Measurements from ENCODE around the gene SLK. TPM values are rescaled to one million over a fixed set of nuclear protein-coding genes. Genes with fewer than 3 reads are reported as not detected.

SLK gene
- total RNA-seq, 2 experiments from 2014 or later, result 16.0 to 16.1 TPM

DNA sequence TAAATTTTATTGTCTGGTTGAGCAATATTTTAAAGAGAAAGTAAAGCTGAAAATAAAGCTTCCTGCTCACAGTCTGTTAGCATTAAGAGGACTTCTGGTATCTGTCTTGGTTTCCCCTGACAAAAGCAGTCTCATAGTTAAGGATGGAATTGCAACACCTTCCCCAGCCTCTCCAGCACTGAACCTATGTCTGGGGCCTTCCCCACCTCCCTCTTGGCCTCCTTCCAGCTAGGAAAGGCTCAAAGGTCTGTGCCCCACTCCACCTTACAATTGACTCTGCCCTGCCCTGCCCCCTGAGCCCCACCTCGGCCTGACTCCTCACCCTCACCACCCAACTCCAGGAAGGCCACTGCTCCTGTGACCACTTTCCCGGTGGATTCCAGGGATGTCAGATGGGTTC, 85.5 kb downstream of the SLK start:
- Mint-ChIP-seq H3K4me1 (ENCODE audit: low read depth) (no peaks in the 10 kb centered on the region), H3K36me3 (ENCODE audit: low read depth) (no peaks in the 10 kb centered on the region), H3K27ac (no peak overlapping the region), H3K9me3 (no peaks in the 10 kb centered on the region), H3K27me3 (ENCODE audit: low read depth) (no peaks in the 10 kb centered on the region), H3K4me3 (no peak overlapping the region)
- DNase-seq, result no peak
- CTCF ChIA-PET, result no interaction called here
- intact Hi-C loops (cut with micrococcal nuclease), result no loop called here

DNA sequence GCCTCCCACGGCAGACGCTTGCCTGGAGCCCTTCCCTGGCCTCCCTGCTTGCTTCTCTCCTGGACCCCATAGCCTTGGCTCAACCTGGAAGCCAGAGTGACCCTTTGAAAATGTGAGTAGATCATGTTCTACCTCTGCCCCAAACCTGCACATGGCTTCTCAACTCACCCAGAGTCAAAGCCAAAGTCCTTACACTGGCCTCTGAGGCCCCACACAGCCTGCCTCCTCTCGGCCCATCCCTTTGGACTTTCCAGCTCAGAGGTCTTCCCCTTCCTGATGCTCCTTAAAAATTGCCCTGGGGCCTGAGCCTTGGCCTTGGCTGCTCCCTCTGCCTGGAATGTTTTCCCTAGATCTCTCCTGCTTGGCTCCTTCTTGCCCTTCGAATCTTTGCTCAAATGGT, 86.3 kb downstream of the SLK start:
- Mint-ChIP-seq H3K4me3 (no peak overlapping the region), H3K4me1 (ENCODE audit: low read depth) (no peaks in the 10 kb centered on the region), H3K27ac (no peak overlapping the region), H3K9me3 (no peaks in the 10 kb centered on the region), H3K27me3 (ENCODE audit: low read depth) (no peaks in the 10 kb centered on the region), H3K36me3 (ENCODE audit: low read depth) (no peaks in the 10 kb centered on the region)
- DNase-seq, result no peak
- CTCF ChIA-PET, result no interaction called here
- intact Hi-C loops (cut with micrococcal nuclease), result no loop called here

DNA sequence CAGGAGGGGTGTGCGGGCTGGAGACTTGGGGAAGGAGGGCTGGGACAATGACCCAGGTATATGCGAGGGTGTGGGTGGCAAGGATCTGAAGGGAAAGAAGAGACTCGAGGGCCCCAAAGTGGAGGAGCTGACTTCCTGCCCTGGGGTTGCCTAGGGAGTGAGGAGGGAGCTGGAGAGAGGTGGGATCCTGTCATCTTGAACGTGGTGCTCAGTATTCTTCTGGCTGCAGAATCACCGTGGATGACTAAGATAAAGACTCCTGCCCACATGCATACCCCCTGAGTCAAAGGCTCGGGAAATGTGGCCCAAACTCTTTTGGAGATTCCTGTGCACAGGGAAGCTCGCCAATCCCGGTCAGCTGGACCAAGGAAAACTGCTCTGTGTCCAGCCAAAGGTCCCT, 87.5 kb downstream of the SLK start:
- no peaks in the 10 kb centered on the region for H3K27me3 Mint-ChIP-seq (ENCODE audit: low read depth)
- H3K9me3 Mint-ChIP-seq, result no peaks in the 10 kb centered on the region
- no peak overlapping the region for H3K27ac Mint-ChIP-seq
- CTCF ChIA-PET, result interaction anchor here (0.8 kb wide), 1 partner anchor 69 kb away, joined by 3 read pairs; no protein-coding TSS in a partner anchor
- no peaks in the 10 kb centered on the region for H3K4me1 Mint-ChIP-seq (ENCODE audit: low read depth)
- intact Hi-C loops (cut with micrococcal nuclease), result no loop called here
- no peak for DNase-seq
- H3K36me3 Mint-ChIP-seq (ENCODE audit: low read depth), result no peaks in the 10 kb centered on the region
- no peak overlapping the region for H3K4me3 Mint-ChIP-seq

DNA sequence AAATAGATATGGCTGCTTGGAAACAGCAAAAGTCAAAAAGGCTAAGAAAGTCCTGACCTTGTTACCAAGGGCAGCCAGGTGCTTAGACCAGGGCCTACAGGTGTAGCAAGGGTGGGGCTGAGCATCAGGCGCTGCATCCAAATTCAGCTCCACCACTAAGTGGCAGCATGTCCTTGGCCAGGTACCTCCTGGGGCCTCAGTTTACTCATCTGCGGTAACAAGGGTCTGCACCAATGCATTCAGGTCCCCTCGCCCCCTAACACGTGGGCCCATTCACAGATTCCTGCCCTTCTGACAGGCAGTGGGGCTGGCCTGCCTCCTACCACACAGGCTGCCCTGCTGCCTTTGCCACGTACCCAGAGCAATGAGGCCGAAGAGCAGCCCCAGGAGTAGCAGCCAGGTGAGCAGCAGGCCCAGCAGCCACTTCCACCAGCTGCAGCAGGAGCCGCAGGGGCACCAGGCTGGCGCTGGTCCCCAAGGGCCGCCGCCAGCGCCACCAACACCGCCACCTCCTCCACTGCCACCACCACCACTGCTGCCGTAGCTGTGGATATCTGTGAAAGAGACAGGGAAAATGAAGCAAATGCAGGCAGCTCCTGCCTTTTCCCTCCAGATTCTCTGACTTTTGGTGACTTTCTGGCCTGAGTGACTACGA, 89.8 kb downstream of the SLK start:
- no peak for DNase-seq
- no peaks in the 10 kb centered on the region for H3K27me3 Mint-ChIP-seq (ENCODE audit: low read depth)
- CTCF ChIA-PET, result interaction anchor here (0.6 to 1.1 kb wide), 2 partner anchors 172 to 198 kb away, joined by 3 read pairs; no protein-coding TSS in a partner anchor
- no peaks in the 10 kb centered on the region for H3K4me1 Mint-ChIP-seq (ENCODE audit: low read depth)
- intact Hi-C loops (cut with micrococcal nuclease), result loop anchor here (2.0 kb wide), 1 partner anchor 66 kb away; the partner anchor contains the start of gene SFR1
- no peak overlapping the region for H3K4me3 Mint-ChIP-seq
- no peaks in the 10 kb centered on the region for H3K36me3 Mint-ChIP-seq (ENCODE audit: low read depth)
- no peaks in the 10 kb centered on the region for H3K9me3 Mint-ChIP-seq
- no peak overlapping the region for H3K27ac Mint-ChIP-seq

DNA sequence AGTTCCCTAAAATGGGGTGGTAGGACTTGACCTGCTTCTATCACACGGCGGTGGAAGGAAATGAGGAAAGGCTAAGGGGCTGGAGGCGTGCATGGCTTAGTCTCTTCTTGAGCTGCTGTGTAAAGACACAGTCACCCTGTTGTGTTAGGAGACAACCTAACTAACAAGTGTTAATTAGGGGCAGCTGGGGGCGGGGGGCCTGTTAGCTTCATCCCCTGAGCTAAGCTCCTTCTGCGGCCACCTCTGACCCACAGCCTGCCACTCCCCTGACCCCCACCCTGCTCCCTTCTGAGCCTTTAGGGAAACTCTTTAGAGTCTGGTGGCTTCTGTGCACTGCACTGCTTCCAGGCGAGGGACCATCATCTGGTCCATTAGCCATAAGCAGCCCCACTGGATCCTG, 90.8 kb downstream of the SLK start:
- no peak for DNase-seq
- Mint-ChIP-seq H3K4me3 (no peak overlapping the region), H3K27ac (no peak overlapping the region), H3K36me3 (ENCODE audit: low read depth) (no peaks in the 10 kb centered on the region), H3K9me3 (no peaks in the 10 kb centered on the region), H3K27me3 (ENCODE audit: low read depth) (no peaks in the 10 kb centered on the region), H3K4me1 (ENCODE audit: low read depth) (no peaks in the 10 kb centered on the region)
- CTCF ChIA-PET, result interaction anchor here (1.0 to 1.2 kb wide), 3 partner anchors 21 to 173 kb away, joined by 3 to 4 read pairs (median 3); no protein-coding TSS in a partner anchor
- intact Hi-C loops (cut with micrococcal nuclease), result loop anchor here (2.0 kb wide), 1 partner anchor 65 kb away; the partner anchor contains the start of gene SFR1

DNA sequence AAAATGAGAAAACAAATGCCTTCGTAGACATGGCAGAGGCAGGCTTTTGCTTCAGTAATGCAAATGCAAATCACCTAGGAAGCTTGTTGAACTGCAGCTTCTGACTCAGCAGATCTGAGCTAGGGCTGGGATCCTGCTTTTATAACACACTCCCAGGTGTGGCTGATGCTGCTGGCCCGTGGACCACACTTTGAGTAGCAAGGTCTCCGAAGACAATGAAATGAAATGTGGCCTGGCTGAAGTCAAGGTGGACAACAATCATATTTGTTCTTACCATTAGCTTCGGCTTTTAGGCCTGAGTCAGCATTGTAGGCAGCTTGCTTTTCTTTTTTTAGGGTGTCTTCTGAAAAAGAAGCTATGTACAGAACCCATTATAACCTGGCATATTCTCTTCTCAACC, 92.4 kb downstream of the SLK start:
- CTCF ChIA-PET, result interaction anchor here (0.6 kb wide), 1 partner anchor 124 kb away, joined by 3 read pairs; no protein-coding TSS in a partner anchor
- Mint-ChIP-seq H3K27me3 (ENCODE audit: low read depth) (peaks cover 2% of the 10 kb centered on the region), H3K4me1 (ENCODE audit: low read depth) (no peaks in the 10 kb centered on the region), H3K36me3 (ENCODE audit: low read depth) (no peaks in the 10 kb centered on the region), H3K9me3 (no peaks in the 10 kb centered on the region), H3K4me3 (no peak overlapping the region), H3K27ac (no peak overlapping the region)
- intact Hi-C loops (cut with micrococcal nuclease), result no loop called here
- no peak for DNase-seq

DNA sequence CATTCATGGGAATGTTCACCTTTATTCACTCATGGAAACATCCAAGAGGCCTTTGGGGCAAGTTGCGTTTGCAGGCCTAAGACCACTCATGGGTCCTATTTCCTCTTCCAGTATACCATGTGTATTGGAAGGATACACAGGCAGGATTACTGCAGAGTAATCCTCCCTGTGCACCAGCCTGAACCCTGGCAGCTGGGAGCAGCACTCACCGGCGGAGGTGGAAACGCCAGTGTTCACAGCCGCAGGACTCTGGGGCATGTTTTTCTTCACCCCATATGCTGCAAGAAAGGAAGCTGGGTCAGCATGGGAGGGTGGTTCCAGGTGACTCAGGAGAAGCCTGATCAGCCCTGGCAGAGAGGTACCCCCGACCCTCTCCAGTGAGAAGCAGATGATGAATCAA, 94.3 kb downstream of the SLK start:
- CTCF ChIA-PET, result no interaction called here
- Mint-ChIP-seq H3K4me1 (ENCODE audit: low read depth) (no peaks in the 10 kb centered on the region), H3K36me3 (ENCODE audit: low read depth) (no peaks in the 10 kb centered on the region), H3K4me3 (no peak overlapping the region), H3K27me3 (ENCODE audit: low read depth) (peaks cover 2% of the 10 kb centered on the region), H3K9me3 (no peaks in the 10 kb centered on the region), H3K27ac (no peak overlapping the region)
- DNase-seq, result no peak
- intact Hi-C loops (cut with micrococcal nuclease), result no loop called here

DNA sequence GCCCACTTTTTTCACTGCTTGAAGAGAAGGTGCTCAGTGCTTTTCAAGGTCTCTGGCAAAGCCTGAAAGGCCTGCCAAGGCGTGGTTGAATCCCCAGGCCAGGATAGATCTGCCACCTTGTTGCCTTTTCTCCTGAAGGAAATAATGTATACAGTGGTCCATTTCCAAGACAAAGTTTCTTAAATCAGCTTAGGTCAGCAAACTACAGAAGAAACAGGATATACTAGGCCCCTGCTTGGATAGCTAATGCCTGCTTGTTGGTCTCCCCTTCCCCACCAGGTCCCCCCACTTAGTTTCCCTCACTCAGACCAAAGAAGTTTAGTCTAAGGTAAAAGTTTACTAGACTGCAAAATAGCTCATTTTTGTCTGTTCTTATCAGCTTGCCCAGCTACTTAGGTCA, 98.8 kb downstream of the SLK start:
- Mint-ChIP-seq H3K4me3 (no peak overlapping the region), H3K27ac (no peak overlapping the region), H3K4me1 (ENCODE audit: low read depth) (no peaks in the 10 kb centered on the region), H3K36me3 (ENCODE audit: low read depth) (no peaks in the 10 kb centered on the region), H3K9me3 (no peaks in the 10 kb centered on the region), H3K27me3 (ENCODE audit: low read depth) (peaks cover 2% of the 10 kb centered on the region)
- CTCF ChIA-PET, result interaction anchor here (0.6 kb wide), 1 partner anchor 11 kb away, joined by 3 read pairs; no protein-coding TSS in a partner anchor
- intact Hi-C loops (cut with micrococcal nuclease), result no loop called here
- no peak for DNase-seq

DNA sequence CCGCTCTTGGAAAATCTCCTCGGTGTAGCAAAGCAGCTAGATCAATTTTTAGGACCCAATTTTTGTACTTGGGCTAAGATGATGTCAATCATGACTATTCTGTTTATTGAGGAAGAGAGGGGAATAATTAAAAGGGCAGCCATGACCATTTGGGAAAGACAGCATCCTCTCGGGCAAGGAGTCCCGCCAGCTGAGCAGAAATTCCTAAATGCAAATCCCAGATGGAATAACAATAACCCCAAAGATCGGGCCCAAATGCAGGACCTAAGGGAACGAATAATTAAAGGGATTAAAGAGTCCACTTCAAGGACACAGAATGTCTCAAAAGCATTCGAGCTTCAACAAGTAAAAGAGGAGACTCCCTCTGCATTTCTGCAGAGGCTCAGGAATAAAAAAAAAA, 100.0 kb downstream of the SLK start:
- Mint-ChIP-seq H3K9me3 (no peaks in the 10 kb centered on the region), H3K27ac (no peak overlapping the region), H3K4me3 (no peak overlapping the region), H3K27me3 (ENCODE audit: low read depth) (peaks cover 2% of the 10 kb centered on the region), H3K36me3 (ENCODE audit: low read depth) (no peaks in the 10 kb centered on the region), H3K4me1 (ENCODE audit: low read depth) (no peaks in the 10 kb centered on the region)
- DNase-seq, result no peak
- CTCF ChIA-PET, result no interaction called here
- intact Hi-C loops (cut with micrococcal nuclease), result no loop called here

DNA sequence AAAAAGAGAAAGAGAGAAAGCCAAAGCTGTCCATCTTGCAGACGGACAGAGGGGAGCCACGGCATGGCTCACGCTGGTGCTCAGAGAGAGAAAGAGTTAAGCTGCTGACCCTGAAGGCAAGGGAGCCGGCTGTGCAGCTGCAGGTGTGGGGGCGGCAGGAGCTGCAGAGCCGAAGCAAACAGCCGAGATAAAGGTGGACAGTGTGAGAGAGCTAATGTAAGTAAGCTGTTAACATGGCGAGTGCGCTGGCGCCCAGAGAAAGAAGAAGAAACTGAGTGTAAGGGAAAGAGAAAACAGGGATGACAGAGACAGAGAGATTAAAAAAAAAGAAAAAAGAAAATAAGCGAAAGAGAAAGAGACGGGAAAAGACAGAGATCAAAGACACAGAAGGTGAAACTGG, 100.6 kb downstream of the SLK start:
- CTCF ChIA-PET, result interaction anchor here (1.2 kb wide), 1 partner anchor 38 kb away, joined by 3 read pairs; no protein-coding TSS in a partner anchor
- Mint-ChIP-seq H3K36me3 (ENCODE audit: low read depth) (no peaks in the 10 kb centered on the region), H3K27ac (no peak overlapping the region), H3K9me3 (no peaks in the 10 kb centered on the region), H3K4me3 (no peak overlapping the region), H3K27me3 (ENCODE audit: low read depth) (peaks cover 2% of the 10 kb centered on the region), H3K4me1 (ENCODE audit: low read depth) (no peaks in the 10 kb centered on the region)
- DNase-seq, result no peak
- intact Hi-C loops (cut with micrococcal nuclease), result no loop called here

DNA sequence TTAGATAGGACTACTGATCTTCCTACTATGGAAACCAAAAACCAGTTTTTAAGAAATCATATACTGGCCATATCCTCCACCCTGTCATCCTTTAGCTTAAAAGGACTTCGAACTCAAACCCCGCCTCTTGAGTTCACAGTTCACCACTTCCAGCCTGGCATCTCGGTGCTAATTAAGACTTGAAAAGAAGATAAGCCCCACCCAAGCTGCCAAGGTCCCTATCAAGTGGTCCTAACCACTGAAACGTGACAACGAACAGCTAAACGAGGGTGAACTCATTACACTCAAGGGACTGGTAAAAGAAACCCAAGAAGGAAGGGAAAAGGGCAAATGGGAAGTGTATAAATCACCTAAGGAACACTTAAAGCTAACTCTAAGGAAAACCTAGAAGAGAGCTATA, 102.7 kb downstream of the SLK start:
- H3K36me3 Mint-ChIP-seq (ENCODE audit: low read depth), result no peaks in the 10 kb centered on the region
- H3K4me1 Mint-ChIP-seq (ENCODE audit: low read depth), result no peaks in the 10 kb centered on the region
- DNase-seq, result no peak
- H3K9me3 Mint-ChIP-seq, result no peaks in the 10 kb centered on the region
- no peak overlapping the region for H3K4me3 Mint-ChIP-seq
- no peak overlapping the region for H3K27ac Mint-ChIP-seq
- CTCF ChIA-PET, result interaction anchor here (0.6 kb wide), 1 partner anchor 140 kb away, joined by 3 read pairs; no protein-coding TSS in a partner anchor
- intact Hi-C loops (cut with micrococcal nuclease), result no loop called here
- H3K27me3 Mint-ChIP-seq (ENCODE audit: low read depth), result no peaks in the 10 kb centered on the region

DNA sequence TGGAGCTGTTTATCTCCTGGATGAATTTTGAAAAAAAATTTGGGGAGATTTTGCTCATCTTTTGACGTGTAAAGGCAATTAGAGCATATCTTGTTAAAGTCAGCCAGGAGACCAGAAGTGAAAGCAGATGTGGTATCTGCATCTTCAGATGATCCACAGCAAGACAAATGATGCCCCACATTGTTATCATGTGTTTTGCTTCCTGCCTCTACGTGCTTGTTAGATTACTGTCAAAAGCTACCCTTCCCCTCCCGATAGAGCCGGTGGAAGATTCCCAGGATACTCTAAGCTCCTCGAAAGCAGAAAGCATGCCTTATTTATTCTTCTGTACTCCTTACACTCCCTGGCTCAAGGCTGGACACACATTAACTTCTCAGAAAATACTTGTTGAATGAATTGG, 105.8 kb downstream of the SLK start:
- no peaks in the 10 kb centered on the region for H3K9me3 Mint-ChIP-seq
- no peak overlapping the region for H3K4me3 Mint-ChIP-seq
- no peaks in the 10 kb centered on the region for H3K36me3 Mint-ChIP-seq (ENCODE audit: low read depth)
- DNase-seq, result no peak
- intact Hi-C loops (cut with micrococcal nuclease), result no loop called here
- no peak overlapping the region for H3K27ac Mint-ChIP-seq
- no peaks in the 10 kb centered on the region for H3K4me1 Mint-ChIP-seq (ENCODE audit: low read depth)
- CTCF ChIA-PET, result interaction anchor here (1.5 to 1.7 kb wide), 2 partner anchors 10 to 49 kb away, joined by 4 to 7 read pairs; partner anchors contain the start of gene SFR1
- no peaks in the 10 kb centered on the region for H3K27me3 Mint-ChIP-seq (ENCODE audit: low read depth)

DNA sequence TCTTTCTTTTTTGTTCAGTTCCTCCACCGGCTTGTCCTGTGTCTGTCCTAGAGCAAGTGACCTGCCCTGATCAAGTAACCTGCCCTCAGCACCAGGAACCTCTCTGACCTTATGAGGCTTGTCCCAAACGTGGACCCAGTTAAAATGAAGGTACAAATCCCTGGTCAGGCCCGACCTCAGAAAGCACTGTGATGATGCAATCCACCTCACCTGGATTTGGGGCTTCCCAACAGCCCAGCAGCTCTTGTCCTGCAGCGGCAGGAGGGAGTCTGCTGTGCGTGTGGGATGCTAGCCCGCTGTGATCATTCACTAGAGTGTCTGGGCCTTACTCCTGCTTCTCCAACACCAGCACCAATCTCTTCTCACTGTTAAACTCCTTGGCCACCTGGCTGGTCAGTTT, 107.6 kb downstream of the SLK start:
- H3K27me3 Mint-ChIP-seq (ENCODE audit: low read depth), result no peaks in the 10 kb centered on the region
- intact Hi-C loops (cut with micrococcal nuclease), result no loop called here
- no peak for DNase-seq
- CTCF ChIA-PET, result no interaction called here
- H3K4me3 Mint-ChIP-seq, result no peak overlapping the region
- no peaks in the 10 kb centered on the region for H3K9me3 Mint-ChIP-seq
- H3K36me3 Mint-ChIP-seq (ENCODE audit: low read depth), result no peaks in the 10 kb centered on the region
- H3K4me1 Mint-ChIP-seq (ENCODE audit: low read depth), result no peaks in the 10 kb centered on the region
- H3K27ac Mint-ChIP-seq, result no peak overlapping the region
